HG02870 (cell line): Measurements from ENCODE around the gene FRMD6.
"Not testable (repeated sequence)": the region's sequence is repeated elsewhere in the genome, so short reads cannot be mapped to it uniquely, and the experiment has no call there.

Experiments used
- ATAC-seq: cut with Tn5 transposase; IDR thresholded peaks from one replicate; pipeline ENCODE4 v1.9.1; 2021; ENCODE audit warnings: mild to moderate bottlenecking, moderate library complexity; ENCODE audit not compliant: unreplicated experiment

The FRMD6 gene

DNA sequence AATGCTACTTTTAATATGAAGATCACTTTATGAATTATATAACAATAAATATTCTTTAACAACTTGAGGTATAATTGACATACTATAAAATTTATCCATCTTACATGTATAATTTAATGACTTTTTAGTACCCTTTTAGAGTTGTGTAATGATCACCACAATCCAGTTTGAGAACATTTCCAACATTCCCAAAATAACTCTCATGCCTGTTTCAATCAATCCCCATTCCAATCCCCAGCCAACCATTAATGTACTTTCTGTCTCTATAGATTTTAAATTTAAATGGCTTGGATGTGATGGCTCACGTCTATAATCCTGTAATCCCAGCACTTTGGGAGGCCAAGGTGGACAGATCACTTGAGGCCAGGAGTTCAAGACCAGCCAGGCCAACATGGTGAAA lies 23.5 kb upstream of the FRMD6 start:
- no peak for ATAC-seq

GRCh38 chr14:51630987-51631386 lies 20.7 kb upstream of the FRMD6 start:
- ATAC-seq = no peak

- ATAC-seq = not testable (repeated sequence)
Observed at GRCh38 chr14:51633298-51633697, 18.4 kb upstream of the FRMD6 start.

DNA sequence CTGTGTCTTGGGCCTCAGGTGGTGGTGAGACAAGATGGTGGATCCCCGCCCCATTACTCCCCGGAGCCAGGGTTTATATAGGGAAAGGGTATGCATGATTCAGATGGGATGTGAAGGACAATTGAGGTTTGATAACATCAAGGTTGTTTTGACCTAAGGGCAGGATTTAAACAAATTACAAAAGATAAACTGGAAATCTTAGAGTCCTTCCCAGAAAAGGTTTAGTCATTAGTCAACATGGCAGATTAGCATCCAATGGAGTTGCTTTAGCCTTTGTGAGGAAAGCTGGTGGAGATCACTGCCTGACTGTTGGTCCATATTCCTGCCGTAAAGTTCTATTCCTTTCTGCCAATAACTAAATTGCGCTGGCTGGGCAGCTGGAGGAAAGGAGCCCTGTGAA lies 15.6 kb upstream of the FRMD6 start:
- ATAC-seq = no peak

DNA sequence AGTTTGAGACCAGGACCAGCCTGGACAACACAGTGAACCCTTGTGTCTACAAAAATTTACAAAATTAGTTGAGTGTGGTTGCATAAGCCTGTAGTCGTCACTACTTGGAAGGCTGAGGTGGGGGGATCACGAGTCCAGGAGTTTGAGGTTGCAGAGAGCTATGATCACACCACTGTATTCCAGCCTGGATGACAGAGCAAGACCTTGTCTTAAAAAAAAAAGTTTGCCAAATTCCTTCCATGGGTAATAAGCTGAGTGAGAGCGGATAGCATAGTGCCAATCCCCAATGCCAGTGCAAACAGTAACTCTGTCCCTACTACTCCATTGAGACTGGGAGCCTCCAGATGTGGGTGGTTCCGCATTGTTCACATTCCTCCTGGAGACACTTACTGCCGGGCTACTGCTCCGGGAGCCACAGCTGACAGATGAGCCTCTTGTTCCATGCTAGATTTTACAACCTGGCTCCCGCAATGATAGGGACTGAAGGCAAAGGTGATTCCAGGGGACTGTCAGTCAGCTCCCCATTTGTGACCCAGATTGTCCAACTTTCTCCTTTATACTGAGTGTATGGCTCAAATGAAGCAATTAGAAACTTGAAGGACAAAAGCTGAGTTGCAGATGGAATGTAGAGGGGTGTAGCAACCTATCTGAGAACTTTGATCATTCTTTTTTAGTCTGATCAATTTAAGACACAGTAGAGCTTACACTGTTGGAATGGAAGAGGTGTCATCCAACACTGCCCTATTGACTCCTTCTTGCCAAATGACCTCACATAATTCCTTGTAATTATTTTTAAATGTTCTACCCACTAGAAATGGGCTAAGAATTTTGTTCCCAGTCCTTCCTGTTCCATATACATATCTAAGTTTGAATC lies 13.4 kb upstream of the FRMD6 start:
- ATAC-seq = no peak

DNA sequence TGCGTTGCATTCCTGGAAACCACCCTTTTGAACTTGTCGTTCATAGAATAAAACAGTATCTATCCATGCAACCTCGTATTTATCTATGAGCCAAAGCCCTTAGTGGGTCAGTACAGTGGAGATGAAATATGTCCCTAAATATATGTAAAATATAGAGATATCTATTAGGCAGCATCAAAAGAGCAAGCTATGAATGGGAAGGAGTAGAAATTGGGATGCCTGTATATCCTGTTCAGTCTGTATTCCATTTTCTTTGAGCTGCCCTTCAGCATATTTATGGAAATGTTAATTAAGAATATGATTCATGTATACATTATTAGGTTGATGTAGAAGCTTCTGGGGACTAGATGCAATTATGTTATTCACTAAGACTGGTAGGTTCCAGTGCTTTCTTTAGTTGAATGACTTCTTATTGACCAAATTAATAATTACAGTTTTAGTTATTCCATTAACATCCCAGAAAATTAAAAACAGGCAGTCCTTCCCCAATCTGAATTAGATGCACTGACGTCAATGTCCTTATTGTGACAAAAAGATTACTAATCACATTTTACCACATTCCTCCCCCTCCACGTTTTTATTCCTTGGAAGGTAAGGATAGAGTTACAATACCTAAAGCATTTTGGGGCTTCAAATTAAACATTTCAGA lies 11.9 kb upstream of the FRMD6 start:
- no peak for ATAC-seq

GRCh38 chr14:51643140-51643539 lies 8.6 kb upstream of the FRMD6 start:
- no peak for ATAC-seq

GRCh38 chr14:51644217-51644933 lies 7.3 kb upstream of the FRMD6 start:
- ATAC-seq = no peak

- no peak for ATAC-seq
Observed at GRCh38 chr14:51648296-51648695, 3.4 kb upstream of the FRMD6 start.

DNA sequence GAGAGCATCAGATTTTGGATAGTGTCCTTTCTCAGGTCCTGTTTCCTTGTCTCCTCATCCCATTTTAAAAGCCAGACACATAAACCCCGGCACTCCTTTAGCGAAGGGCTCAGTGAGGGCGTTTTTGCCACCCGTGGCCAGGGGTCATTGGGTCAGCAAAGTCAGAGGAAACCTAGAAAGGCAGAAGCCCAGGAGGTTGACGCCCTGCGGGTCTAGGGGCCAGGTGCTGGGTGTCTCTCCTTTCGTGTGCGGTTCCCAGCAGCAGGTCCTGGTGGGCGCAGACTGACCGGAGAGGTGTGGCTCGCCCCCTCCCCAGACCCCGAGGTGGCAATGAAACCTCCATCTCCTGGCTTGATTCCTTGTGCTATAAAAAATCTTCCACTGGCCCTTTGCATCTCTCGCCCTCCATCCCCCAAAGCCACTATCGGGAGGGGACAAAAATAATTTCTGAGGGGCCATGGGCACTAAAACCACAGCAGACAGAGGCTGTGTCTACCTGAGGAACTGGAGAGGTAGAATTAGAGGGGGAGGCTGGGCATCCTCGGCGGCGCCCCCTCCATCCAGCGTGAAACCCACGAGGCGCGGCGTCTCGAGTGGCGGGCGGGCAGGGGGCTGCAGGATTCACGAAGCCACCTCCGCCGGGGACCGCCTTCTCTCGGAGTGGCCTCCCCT lies 858 bp upstream of the FRMD6 start:
- no peak for ATAC-seq

DNA sequence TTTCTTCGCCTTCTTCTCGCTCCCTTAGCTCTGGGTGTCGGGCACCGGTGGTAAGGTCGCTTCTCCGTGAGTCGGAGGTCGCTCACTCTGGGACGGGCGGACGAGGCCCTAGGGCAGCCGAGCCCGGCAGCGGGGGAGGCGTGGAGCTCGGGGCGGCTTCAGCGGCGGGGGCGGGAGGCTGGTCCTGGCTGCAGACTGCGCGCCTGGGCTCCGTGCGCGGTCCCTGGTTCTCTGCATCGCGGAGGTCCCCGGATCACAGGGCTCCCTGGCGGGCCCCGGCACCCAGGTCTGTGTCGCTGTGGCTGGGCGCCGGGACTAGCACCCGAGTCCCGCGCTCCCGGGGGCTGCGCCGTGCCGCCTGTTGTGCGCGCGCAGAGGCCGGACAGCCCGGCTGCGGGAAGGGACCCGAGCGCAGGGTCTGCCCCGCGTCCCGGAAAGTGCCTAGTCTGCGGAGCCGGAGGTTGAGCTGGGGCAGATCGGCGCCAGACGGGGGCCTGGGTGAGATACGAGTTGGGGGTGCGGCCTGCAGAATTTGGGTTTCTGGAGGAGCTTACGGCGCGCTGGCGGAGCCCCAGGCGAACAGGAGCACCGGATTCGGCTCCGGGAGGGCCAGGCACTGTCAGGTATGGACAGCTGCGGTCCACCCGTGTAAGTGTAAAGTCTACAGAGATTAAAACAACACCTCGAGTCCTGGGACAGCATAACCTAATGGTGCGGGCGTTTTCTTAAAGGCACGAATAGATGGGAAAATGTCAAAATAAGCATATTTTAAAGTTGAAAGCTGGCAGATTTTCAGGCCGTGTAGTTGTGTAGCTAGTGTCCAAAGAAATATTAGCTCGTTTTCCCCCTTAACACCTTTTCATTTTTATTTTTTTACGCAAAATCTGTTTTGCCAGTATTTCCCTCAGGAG lies 713 bp downstream of the FRMD6 start:
- ATAC-seq = peak; percentile 36

GRCh38 chr14:51653079-51653774 lies 1.5 kb downstream of the FRMD6 start:
- no peak for ATAC-seq

GRCh38 chr14:51653775-51654532 lies 2.2 kb downstream of the FRMD6 start:
- ATAC-seq = no peak

GRCh38 chr14:51654533-51654845 lies 2.8 kb downstream of the FRMD6 start:
- ATAC-seq = no peak

- no peak for ATAC-seq
Observed at GRCh38 chr14:51657762-51658161, 6.1 kb downstream of the FRMD6 start.

- no peak for ATAC-seq
Observed at GRCh38 chr14:51658441-51659173, 6.9 kb downstream of the FRMD6 start.

GRCh38 chr14:51660741-51661140 lies 9.0 kb downstream of the FRMD6 start:
- ATAC-seq = no peak

- ATAC-seq = no peak
Observed at GRCh38 chr14:51661504-51661903, 9.8 kb downstream of the FRMD6 start.
